ENCODE results near the gene FAR1.

Gene FAR1

GRCh38 chr11:13674799-13675509, 6.5 kb downstream of the FAR1 start:
- TF ChIP-seq, protein P1, sequence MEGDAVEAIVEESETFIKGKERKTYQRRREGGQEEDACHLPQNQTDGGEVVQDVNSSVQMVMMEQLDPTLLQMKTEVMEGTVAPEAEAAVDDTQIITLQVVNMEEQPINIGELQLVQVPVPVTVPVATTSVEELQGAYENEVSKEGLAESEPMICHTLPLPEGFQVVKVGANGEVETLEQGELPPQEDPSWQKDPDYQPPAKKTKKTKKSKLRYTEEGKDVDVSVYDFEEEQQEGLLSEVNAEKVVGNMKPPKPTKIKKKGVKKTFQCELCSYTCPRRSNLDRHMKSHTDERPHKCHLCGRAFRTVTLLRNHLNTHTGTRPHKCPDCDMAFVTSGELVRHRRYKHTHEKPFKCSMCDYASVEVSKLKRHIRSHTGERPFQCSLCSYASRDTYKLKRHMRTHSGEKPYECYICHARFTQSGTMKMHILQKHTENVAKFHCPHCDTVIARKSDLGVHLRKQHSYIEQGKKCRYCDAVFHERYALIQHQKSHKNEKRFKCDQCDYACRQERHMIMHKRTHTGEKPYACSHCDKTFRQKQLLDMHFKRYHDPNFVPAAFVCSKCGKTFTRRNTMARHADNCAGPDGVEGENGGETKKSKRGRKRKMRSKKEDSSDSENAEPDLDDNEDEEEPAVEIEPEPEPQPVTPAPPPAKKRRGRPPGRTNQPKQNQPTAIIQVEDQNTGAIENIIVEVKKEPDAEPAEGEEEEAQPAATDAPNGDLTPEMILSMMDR (IDR thresholded peaks at IDR 0.05; ENCODE audit: low read depth, low read length): no peak

DNA sequence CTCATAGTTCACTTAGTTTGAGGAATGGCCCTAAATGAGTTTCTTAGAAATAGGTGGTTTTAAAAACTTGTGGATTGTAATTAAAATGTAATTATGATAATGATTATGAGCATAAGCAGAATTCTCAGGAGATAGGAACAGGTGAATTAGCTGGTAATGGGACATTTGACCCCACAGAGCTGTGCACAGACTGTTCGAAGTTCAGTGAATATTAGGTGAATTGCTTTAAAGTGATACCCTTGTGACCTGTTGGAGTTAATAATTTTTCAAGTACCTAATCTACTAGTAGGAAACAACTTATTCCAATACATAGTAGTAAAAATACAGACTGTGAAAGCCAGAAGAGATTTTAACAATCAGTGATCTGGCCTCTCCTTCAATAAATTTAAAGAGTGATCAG, 8.1 kb downstream of the FAR1 start:
- TF ChIP-seq, protein P1 (IDR thresholded peaks at IDR 0.05; ENCODE audit: low read depth, low read length): no peak
- no peak overlapping the region for H3K4me3 ChIP-seq (ENCODE audit: low read depth, low read length)

More at GRCh38 chr11:13674799-13675509, 6.5 kb downstream of the FAR1 start:
- no peak overlapping the region for H3K4me3 ChIP-seq (ENCODE audit: low read depth, low read length)

GRCh38 chr11:13679768-13680167, 11.3 kb downstream of the FAR1 start:
- no peak overlapping the region for H3K4me3 ChIP-seq (ENCODE audit: low read depth, low read length)
- TF ChIP-seq, protein P1 (IDR thresholded peaks at IDR 0.05; ENCODE audit: low read depth, low read length): no peak

DNA sequence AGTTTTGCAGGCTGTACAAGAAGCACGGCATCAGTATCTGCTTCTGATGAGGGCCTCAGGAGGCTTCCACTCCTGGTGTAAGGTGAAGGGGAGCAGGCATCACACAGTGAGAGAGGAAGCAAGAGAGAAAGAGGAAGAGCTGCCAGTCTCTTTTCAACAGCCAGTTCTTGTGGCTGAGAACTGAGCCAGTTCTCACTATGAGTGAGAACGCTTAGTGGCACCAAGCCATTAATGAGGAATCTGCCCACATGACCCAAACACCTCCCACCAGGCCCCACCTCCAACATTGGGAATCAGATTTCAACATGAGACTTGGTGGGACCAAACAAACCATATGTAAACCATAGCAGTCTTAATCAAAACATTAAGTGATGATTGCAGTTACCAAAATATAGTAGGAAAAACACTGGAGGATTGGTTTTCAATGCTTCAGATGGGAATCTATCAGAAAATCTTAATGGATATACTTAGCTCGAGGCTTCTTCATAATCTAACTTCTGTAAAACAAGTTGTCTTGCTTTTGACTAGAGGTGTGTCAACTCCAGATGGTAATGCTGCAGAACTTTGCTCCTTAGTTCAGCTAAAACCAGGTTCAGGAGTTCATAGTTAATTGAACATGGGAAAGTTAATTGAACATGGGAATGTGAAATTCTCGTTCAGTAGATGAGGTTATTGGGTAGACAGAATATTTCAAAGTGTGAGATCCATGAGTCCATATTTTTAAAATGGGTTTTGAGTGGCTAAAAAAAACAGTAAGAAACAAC, 12.2 kb downstream of the FAR1 start:
- no peak overlapping the region for H3K4me3 ChIP-seq (ENCODE audit: low read depth, low read length)
- TF ChIP-seq, protein P1 (IDR thresholded peaks at IDR 0.05; ENCODE audit: low read depth, low read length): no peak

DNA sequence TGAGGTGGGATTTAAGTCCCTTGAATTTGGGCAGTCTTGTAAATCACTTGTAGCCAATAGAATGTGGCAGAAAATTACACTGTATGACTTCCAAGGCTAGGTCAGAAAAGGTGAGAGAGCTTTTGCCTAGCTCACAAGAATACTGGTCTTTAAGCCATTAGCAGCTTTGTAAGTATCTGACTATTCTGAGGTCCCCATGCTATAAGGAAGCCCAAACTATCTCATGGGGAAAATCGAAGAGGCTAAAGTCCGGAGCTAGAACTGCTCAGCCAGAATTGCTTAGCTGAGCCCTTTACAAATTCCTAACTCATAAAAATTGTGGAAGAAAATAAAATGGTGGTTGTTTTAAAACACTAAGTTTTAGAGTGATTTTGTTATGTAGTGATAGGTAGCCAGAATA, 13.0 kb downstream of the FAR1 start:
- no peak overlapping the region for H3K4me3 ChIP-seq (ENCODE audit: low read depth, low read length)
- TF ChIP-seq, protein P1 (IDR thresholded peaks at IDR 0.05; ENCODE audit: low read depth, low read length): no peak

GRCh38 chr11:13682212-13682611, 13.7 kb downstream of the FAR1 start:
- no peak overlapping the region for H3K4me3 ChIP-seq (ENCODE audit: low read depth, low read length)
- TF ChIP-seq, protein P1 (IDR thresholded peaks at IDR 0.05; ENCODE audit: low read depth, low read length): no peak
